ENCODE results near the gene ERCC6L2.

ERCC6L2 gene

DNA sequence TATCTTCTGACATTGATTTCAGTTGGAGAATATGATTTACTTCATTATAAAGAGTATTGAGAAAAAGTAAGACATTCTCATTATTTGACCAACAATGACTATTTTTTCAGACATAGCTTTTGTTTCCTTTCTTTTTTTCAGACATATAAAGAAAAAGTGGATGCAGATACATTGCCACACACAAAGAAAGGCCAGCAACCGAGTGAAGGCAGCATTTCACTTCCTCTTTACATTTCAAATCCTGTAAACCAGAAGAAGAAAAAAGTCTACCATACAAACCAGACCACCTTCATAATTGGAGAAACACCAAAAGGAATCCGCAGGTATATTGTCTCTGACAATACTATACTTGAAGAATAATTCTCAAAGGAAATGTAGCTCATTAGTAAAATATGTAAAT lies 128.9 kb downstream of the ERCC6L2 start (continued):
- TF ChIP-seq, protein P1, sequence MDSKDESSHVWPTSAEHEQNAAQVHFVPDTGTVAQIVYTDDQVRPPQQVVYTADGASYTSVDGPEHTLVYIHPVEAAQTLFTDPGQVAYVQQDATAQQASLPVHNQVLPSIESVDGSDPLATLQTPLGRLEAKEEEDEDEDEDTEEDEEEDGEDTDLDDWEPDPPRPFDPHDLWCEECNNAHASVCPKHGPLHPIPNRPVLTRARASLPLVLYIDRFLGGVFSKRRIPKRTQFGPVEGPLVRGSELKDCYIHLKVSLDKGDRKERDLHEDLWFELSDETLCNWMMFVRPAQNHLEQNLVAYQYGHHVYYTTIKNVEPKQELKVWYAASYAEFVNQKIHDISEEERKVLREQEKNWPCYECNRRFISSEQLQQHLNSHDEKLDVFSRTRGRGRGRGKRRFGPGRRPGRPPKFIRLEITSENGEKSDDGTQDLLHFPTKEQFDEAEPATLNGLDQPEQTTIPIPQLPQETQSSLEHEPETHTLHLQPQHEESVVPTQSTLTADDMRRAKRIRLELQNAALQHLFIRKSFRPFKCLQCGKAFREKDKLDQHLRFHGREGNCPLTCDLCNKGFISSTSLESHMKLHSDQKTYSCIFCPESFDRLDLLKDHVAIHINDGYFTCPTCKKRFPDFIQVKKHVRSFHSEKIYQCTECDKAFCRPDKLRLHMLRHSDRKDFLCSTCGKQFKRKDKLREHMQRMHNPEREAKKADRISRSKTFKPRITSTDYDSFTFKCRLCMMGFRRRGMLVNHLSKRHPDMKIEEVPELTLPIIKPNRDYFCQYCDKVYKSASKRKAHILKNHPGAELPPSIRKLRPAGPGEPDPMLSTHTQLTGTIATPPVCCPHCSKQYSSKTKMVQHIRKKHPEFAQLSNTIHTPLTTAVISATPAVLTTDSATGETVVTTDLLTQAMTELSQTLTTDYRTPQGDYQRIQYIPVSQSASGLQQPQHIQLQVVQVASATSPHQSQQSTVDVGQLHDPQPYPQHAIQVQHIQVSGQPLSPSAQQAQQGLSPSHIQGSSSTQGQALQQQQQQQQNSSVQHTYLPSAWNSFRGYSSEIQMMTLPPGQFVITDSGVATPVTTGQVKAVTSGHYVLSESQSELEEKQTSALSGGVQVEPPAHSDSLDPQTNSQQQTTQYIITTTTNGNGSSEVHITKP (tag by site-specific recombination; IDR thresholded peaks at IDR 0.05): no peak
- TF ChIP-seq ZNF426 (tag by site-specific recombination; IDR thresholded peaks at IDR 0.05) (no peak), ZNF658 (tag by site-specific recombination; IDR thresholded peaks at IDR 0.05) (no peak), REST (tag by site-specific recombination; IDR thresholded peaks at IDR 0.05) (no peak), ZNF302 (tag by site-specific recombination; IDR thresholded peaks at IDR 0.05; ENCODE audit: low read depth) (no peak), ZBTB21 (tag by site-specific recombination; IDR thresholded peaks at IDR 0.05) (no peak), ZNF561 (tag by site-specific recombination; IDR thresholded peaks at IDR 0.05; ENCODE audit: borderline replicate concordance) (no peak), ZNF404 (tag by site-specific recombination; IDR thresholded peaks at IDR 0.05) (no peak), ZNF214 (tag by site-specific recombination; IDR thresholded peaks at IDR 0.05; ENCODE audit: borderline replicate concordance) (no peak), ZBTB8A (tag by site-specific recombination; IDR thresholded peaks at IDR 0.05) (no peak)

DNA sequence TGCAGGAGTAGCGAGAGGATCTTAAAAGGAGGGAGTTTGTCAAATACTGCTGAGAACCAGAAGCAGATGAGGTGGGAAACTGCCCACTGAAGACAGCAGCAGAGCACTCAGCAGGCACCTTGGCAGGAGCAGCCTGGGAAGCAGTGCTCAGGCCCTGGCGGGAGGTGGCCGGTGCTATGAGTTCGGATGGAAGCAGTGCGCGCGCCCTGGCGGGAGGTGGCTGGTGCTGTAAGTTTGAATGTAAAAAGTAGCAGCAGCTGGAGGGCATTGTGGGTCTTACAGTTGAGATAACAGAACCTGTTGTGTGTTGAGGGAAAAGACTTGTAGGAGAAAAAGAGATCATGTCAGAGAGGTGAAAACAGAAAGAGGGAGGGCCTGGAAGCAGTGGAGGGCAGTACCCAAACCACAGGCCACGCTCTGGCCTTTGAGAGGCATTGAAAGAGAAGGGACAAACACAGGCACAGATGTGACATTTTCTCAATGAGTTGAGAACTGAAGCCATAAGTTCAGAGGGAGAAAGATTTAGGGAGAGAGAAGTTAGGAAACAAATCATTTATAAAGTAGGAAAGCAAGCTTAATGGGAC lies 130.9 kb downstream of the ERCC6L2 start:
- TF ChIP-seq ZNF266 (tag by site-specific recombination; IDR thresholded peaks at IDR 0.05; ENCODE audit: low read depth): no peak
- ChIA-PET POLR2A (interaction anchor here (0.6 kb wide), 1 partner anchor 612 kb away, joined by 3 read pairs; no protein-coding TSS in a partner anchor), CTCF (no interaction called here)
- Histone ChIP-seq H3K4me1 (ENCODE audit: control insufficient read depth, insufficient read depth, low read length) (no peaks in the 10 kb centered on the region), H3K27ac (ENCODE audit: extremely low read depth, low read depth, low read length) (no peak overlapping the region), H3K36me3 (ENCODE audit: control insufficient read depth in 2 of 2, insufficient read depth in 1 of 2, low read length in 2 of 2) (peaks cover 4 to 23% of the 10 kb centered on the region in 2 experiments; a peak in 2 of 3 replicates), H3K4me3 (ENCODE audit: low read depth, low read length) (no peak overlapping the region), H3K9me3 (ENCODE audit: control insufficient read depth, insufficient read depth, low read depth, low read length) (no peaks in the 10 kb centered on the region)

GRCh38 chr9:96006961-96007360 lies 131.5 kb downstream of the ERCC6L2 start:
- TF ChIP-seq ZNF664 (tag by site-specific recombination; IDR thresholded peaks at IDR 0.05) (no peak), ZNF549 (tag by site-specific recombination; IDR thresholded peaks at IDR 0.05) (no peak), ZSCAN23 (tag by site-specific recombination; IDR thresholded peaks at IDR 0.05) (no peak), ZNF155 (tag by site-specific recombination; IDR thresholded peaks at IDR 0.05) (no peak), GLIS2 (tag by site-specific recombination; IDR thresholded peaks at IDR 0.05) (no peak), KLF1 (tag by site-specific recombination; IDR thresholded peaks at IDR 0.05) (no peak), ZNF548 (tag by site-specific recombination; IDR thresholded peaks at IDR 0.05) (no peak), ZNF510 (tag by site-specific recombination; IDR thresholded peaks at IDR 0.05; ENCODE audit: insufficient replicate concordance) (no peak), ZNF202 (tag by site-specific recombination; IDR thresholded peaks at IDR 0.05; ENCODE audit: borderline replicate concordance) (no peak), ZNF792 (tag by site-specific recombination; IDR thresholded peaks at IDR 0.05) (no peak)
- TF ChIP-seq, protein P2, sequence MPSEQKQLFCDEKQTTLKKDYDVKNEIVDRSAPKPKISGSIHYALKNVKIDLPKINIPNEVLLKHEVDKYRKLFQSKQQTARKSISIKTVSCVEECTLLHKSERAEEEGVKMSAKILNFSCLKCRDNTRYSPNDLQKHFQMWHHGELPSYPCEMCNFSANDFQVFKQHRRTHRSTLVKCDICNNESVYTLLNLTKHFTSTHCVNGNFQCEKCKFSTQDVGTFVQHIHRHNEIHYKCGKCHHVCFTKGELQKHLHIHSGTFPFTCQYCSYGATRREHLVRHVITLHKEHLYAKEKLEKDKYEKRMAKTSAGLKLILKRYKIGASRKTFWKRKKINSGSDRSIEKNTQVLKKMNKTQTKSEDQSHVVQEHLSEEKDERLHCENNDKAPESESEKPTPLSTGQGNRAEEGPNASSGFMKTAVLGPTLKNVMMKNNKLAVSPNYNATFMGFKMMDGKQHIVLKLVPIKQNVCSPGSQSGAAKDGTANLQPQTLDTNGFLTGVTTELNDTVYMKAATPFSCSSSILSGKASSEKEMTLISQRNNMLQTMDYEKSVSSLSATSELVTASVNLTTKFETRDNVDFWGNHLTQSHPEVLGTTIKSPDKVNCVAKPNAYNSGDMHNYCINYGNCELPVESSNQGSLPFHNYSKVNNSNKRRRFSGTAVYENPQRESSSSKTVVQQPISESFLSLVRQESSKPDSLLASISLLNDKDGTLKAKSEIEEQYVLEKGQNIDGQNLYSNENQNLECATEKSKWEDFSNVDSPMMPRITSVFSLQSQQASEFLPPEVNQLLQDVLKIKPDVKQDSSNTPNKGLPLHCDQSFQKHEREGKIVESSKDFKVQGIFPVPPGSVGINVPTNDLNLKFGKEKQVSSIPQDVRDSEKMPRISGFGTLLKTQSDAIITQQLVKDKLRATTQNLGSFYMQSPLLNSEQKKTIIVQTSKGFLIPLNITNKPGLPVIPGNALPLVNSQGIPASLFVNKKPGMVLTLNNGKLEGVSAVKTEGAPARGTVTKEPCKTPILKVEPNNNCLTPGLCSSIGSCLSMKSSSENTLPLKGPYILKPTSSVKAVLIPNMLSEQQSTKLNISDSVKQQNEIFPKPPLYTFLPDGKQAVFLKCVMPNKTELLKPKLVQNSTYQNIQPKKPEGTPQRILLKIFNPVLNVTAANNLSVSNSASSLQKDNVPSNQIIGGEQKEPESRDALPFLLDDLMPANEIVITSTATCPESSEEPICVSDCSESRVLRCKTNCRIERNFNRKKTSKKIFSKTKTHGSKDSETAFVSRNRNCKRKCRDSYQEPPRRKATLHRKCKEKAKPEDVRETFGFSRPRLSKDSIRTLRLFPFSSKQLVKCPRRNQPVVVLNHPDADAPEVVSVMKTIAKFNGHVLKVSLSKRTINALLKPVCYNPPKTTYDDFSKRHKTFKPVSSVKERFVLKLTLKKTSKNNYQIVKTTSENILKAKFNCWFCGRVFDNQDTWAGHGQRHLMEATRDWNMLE (tag by site-specific recombination; conservative IDR thresholded peaks at IDR 0.05; ENCODE audit: low read depth): no peak
- no peak overlapping the region for H3K27ac ChIP-seq (ENCODE audit: extremely low read depth, low read depth, low read length)
- no peaks in the 10 kb centered on the region for H3K9me3 ChIP-seq (ENCODE audit: control insufficient read depth, insufficient read depth, low read depth, low read length)
- H3K36me3 ChIP-seq (ENCODE audit: control insufficient read depth in 2 of 2, insufficient read depth in 1 of 2, low read length in 2 of 2): peaks cover 4 to 24% of the 10 kb centered on the region in 2 experiments; a peak in 2 of 3 replicates
- CTCF ChIA-PET: no interaction called here
- H3K4me1 ChIP-seq (ENCODE audit: control insufficient read depth, insufficient read depth, low read length): no peaks in the 10 kb centered on the region
- H3K4me3 ChIP-seq (ENCODE audit: low read depth, low read length): no peak overlapping the region
- POLR2A ChIA-PET: interaction anchor here (0.6 kb wide), 1 partner anchor 612 kb away, joined by 3 read pairs; no protein-coding TSS in a partner anchor

Measured in HEK293 (cell line).